ENCODE results near the gene CFAP126. TPM values are rescaled to one million over a fixed set of nuclear protein-coding genes. Genes with fewer than 3 reads are reported as not detected.

Gene CFAP126
- total RNA-seq, 1 donor from 2014 or later = not detected

GRCh38 chr1:161382214-161383019 lies 14.7 kb upstream of the CFAP126 start:
- no peaks in the 10 kb centered on the region for H3F3A ChIP-seq (ENCODE audit: low read depth)
- H3K4me3 Mint-ChIP-seq = no peak overlapping the region
- no peaks in the 10 kb centered on the region for H3K79me2 ChIP-seq (ENCODE audit: low read depth)
- H3K27me3 Mint-ChIP-seq (ENCODE audit: insufficient read depth, low read depth) = no peaks in the 10 kb centered on the region
- no peaks in the 10 kb centered on the region for H3K9me3 Mint-ChIP-seq
- no peaks in the 10 kb centered on the region for H3K9me3 ChIP-seq (ENCODE audit: low read depth)
- H3K4me2 ChIP-seq = no peak overlapping the region
- no peaks in the 10 kb centered on the region for H3K36me3 Mint-ChIP-seq
- no peaks in the 10 kb centered on the region for H3K27me3 ChIP-seq
- H3K27ac ChIP-seq = no peak overlapping the region
- peak; percentile 59 for DNase-seq (ENCODE audit: low spot score)
- no peaks in the 10 kb centered on the region for H4K20me1 ChIP-seq (ENCODE audit: low read depth)
- no peak overlapping the region for H3K27ac Mint-ChIP-seq
- H3K4me1 Mint-ChIP-seq = no peaks in the 10 kb centered on the region
- H3K4me3 ChIP-seq = no peak overlapping the region
- TF ChIP-seq CTCF (IDR thresholded peaks at IDR 0.05) (peak; percentile 81), EZH2phosphoT487 (IDR thresholded peaks at IDR 0.05) (no peak)
- H3K9ac ChIP-seq = no peak overlapping the region
- H3K4me1 ChIP-seq = no peaks in the 10 kb centered on the region
- H3K36me3 ChIP-seq = no peaks in the 10 kb centered on the region
- H2AFZ ChIP-seq (replicated peaks) = peak overlapping the region; percentile 91

- Mint-ChIP-seq H3K27ac (no peak overlapping the region), H3K4me3 (no peak overlapping the region), H3K4me1 (no peaks in the 10 kb centered on the region), H3K9me3 (no peaks in the 10 kb centered on the region), H3K36me3 (no peaks in the 10 kb centered on the region), H3K27me3 (ENCODE audit: insufficient read depth, low read depth) (no peaks in the 10 kb centered on the region)
- H3K79me2 ChIP-seq (ENCODE audit: low read depth) = no peaks in the 10 kb centered on the region
- H3K9me3 ChIP-seq (ENCODE audit: low read depth) = no peaks in the 10 kb centered on the region
- no peak overlapping the region for H3K4me2 ChIP-seq
- DNase-seq (ENCODE audit: low spot score) = no peak
- no peaks in the 10 kb centered on the region for H4K20me1 ChIP-seq (ENCODE audit: low read depth)
- no peaks in the 10 kb centered on the region for H3K36me3 ChIP-seq
- H3K4me1 ChIP-seq = no peaks in the 10 kb centered on the region
- no peak overlapping the region for H3K9ac ChIP-seq
- no peaks in the 10 kb centered on the region for H3K27me3 ChIP-seq
- H2AFZ ChIP-seq (replicated peaks) = no peak overlapping the region
- no peak overlapping the region for H3K27ac ChIP-seq
- H3K4me3 ChIP-seq = no peak overlapping the region
- TF ChIP-seq EZH2phosphoT487 (IDR thresholded peaks at IDR 0.05) = no peak
- no peak for TF ChIP-seq EZH2 (IDR thresholded peaks at IDR 0.05)
- TF ChIP-seq CTCF (IDR thresholded peaks at IDR 0.05) = no peak
- H3F3A ChIP-seq (ENCODE audit: low read depth) = no peaks in the 10 kb centered on the region
These were observed 14.0 kb upstream of the CFAP126 start for GRCh38 chr1:161381707-161382106.

GRCh38 chr1:161379071-161379470 lies 11.4 kb upstream of the CFAP126 start:
- no peak overlapping the region for H3K4me3 Mint-ChIP-seq
- H3K4me3 ChIP-seq = no peak overlapping the region
- H3K9ac ChIP-seq = no peak overlapping the region
- H2AFZ ChIP-seq (replicated peaks) = no peak overlapping the region
- H4K20me1 ChIP-seq (ENCODE audit: low read depth) = no peaks in the 10 kb centered on the region
- H3K27ac ChIP-seq = no peak overlapping the region
- DNase-seq (ENCODE audit: low spot score) = peak; percentile 9
- no peaks in the 10 kb centered on the region for H3K4me1 ChIP-seq
- H3K36me3 ChIP-seq = no peaks in the 10 kb centered on the region
- H3K4me1 Mint-ChIP-seq = no peaks in the 10 kb centered on the region
- H3F3A ChIP-seq (ENCODE audit: low read depth) = no peaks in the 10 kb centered on the region
- H3K27me3 ChIP-seq = no peaks in the 10 kb centered on the region
- no peaks in the 10 kb centered on the region for H3K79me2 ChIP-seq (ENCODE audit: low read depth)
- H3K9me3 Mint-ChIP-seq = no peaks in the 10 kb centered on the region
- no peak overlapping the region for H3K4me2 ChIP-seq
- TF ChIP-seq EZH2 (IDR thresholded peaks at IDR 0.05) = no peak
- TF ChIP-seq EZH2phosphoT487 (IDR thresholded peaks at IDR 0.05) = no peak
- no peak for TF ChIP-seq CTCF (IDR thresholded peaks at IDR 0.05)
- H3K27ac Mint-ChIP-seq = no peak overlapping the region
- H3K36me3 Mint-ChIP-seq = no peaks in the 10 kb centered on the region
- H3K27me3 Mint-ChIP-seq (ENCODE audit: insufficient read depth, low read depth) = peaks cover 2% of the 10 kb centered on the region
- no peaks in the 10 kb centered on the region for H3K9me3 ChIP-seq (ENCODE audit: low read depth)

Data from neural progenitor cell (in vitro differentiated cells).